CD1c-positive myeloid dendritic cell (primary cell): ENCODE results near the gene FOXA3.
A peak's percentile ranks its signal among the peaks of the same experiment; 100 is the strongest.

Source experiments
- DNase-seq: peaks from one replicate; pipeline ENCODE4 v3.0.0-alpha.2; 2016; ENCODE audit errors: extremely low spot score

The FOXA3 gene

DNA sequence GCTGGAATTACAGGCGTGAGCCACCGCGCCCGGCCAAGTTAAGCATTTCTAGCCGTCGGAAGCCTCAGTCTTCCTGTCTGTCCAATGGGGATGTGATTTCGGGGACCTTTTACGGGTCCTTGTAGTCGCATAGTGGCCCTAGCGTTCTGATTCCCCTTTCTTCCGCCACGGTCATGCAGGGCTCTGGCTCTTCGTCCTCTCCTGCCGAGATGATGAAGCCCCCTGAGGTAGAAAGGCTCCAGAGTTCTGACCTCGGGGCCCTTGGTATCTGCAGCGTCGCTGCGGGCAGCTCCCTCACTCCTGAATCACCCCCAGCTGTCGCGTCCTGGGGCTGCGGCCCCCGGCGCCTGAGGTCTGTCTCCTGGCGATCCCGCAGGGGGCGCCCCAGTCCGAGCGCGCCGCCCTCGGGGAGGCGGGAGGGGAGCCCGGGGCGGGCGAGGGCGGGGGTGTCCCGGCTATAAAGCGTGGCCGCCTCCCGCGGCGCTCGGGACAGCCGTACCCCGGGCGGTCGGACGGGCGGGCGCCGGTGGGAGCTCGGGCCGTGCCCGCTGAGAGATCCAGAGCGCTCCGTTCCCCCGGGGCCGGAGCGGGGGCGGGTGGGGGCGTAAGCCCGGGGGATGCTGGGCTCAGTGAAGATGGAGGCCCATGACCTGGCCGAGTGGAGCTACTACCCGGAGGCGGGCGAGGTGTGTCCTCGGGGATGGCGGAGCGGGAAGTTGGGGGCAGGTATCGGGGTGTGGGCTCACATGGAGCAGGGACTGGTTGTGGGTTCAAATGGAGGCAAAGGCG lies at the start of gene FOXA3:
FOXA3 (plus strand) TSS at position 487 of the 789 bp plus-strand sequence; CDS start at position 618, 131 bp downstream.
- peak; percentile 66 for DNase-seq

- DNase-seq = no peak
Measured at GRCh38 chr19:45814851-45815480, 49.2 kb upstream of the FOXA3 start, which contains the start of gene RSPH6A. Gene RSPH6A, minus strand, starts transcription at chr19:45815308. Its CDS starts 132 bp downstream, at chr19:45815176.

- no peak for DNase-seq
Measured at GRCh38 chr19:45815481-45816216, 48.5 kb upstream of the FOXA3 start.

DNA sequence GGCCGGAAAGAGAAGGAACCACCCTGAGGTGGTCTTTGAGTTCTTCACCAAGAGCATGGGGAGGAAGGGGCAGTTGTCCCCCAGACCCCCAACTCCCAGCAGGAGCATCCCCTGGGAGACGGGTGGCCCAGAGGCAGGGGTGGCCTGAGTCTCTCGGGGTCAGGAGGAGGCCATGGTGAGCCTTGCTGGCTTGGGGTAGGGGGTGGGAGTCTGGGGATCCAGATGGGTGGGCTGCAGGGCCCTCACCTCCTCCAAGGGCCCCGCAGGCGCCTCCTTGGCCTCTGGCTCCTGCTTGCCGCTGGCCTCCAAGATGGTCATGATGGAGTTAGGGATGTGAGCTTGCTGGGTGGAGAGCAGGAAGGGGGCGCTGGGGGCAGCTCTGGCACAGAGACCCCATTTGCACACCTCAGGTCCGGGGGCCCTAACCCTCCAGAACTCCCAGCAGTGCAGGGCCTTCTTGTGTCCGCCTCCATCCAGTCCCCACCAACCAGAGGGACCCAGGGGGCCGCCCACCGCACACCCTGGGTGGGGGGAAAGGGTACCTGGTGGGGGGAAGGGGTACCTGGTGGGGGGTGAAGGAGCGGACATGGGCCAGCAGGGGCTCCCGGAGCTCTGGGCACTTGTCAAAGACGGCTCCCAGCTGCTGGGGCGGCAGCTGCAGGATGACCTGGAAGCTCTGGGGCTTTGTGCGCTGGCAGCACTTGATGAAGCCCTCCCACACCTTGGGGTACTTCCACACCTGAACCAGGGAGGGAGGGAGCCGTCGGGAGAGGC lies 47.7 kb upstream of the FOXA3 start:
- no peak for DNase-seq

GRCh38 chr19:45817010-45817724 lies 47.0 kb upstream of the FOXA3 start:
- DNase-seq = peak; percentile 97

- no peak for DNase-seq
Measured at GRCh38 chr19:45817725-45818301, 46.3 kb upstream of the FOXA3 start.

- DNase-seq = no peak
Measured at GRCh38 chr19:45819769-45820168, 44.4 kb upstream of the FOXA3 start.

DNA sequence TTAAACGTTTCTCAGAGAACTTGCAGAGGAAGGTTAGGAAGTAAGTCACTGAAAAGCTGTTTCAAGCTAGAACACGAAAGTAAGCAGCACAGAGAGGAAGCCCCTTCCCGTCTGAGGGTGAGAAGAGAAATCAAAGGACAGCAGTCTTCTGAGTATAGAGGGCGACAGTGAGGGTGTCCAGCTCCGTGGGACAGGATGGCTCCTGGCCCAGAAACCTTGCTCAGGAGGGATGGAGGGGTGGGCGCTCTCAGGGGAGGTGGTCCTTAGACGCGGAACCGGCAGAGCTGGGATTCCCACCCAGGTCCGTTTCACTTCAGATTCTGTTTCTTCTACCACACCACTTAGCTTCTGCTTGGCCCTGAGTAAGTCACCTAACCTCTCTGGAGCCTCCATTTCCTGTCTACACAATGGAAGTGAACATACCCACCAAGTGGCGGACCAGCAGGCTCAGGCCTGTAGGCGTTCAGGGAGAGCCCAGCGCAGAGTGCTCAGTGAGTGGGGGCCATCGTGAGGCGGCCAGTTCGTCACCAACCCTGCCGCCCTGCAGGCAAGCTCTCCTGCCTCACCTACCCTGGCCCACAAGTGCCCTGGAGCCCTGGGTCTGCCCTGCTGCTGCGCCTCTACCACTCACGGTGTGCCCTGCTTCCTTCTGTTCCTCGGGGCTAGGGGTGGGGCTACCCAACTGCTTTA lies 43.6 kb upstream of the FOXA3 start:
- DNase-seq = no peak

GRCh38 chr19:45821103-45821521 lies 43.0 kb upstream of the FOXA3 start:
- no peak for DNase-seq

DNA sequence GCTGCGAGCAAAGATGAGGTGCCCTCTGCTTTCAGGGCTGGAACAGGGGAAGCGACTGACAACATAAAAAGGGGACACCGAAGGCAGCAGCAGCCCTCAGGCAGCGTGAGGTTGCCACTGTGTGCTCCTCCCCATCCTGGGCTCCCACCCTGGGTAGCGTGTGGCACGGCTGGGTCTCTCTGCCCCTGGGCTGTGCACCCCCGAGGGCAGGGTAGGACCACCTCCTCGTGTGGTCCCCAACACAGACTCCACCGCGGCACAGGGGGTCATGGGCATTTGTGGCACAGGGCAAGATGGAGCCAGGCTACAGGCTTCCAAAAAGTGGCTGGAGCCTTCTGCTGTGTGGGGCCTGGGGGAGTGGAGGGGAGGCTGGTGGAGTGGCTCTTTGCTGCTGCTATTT lies 42.6 kb upstream of the FOXA3 start:
- DNase-seq = no peak

DNA sequence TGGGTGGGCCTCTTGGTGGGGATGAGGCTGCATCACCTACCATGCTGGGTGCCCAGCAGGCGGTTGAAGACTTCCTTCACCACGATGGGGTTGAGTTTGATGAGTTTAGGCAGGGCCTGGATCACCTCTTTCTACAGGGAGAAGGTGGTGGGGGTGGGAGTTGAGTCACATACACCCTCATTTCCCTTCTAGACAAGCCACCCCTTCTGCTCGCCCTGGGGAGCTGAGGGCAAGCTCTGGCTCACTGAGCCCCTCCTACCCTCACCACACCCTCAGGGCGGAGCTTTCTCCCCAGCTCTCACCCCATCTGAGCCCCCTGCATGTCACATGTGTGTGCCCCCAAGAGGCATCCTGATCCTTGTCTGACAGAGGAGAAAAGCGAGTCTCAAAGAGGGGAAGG lies 41.4 kb upstream of the FOXA3 start:
- DNase-seq = no peak

GRCh38 chr19:45823182-45823581 lies 40.9 kb upstream of the FOXA3 start:
- DNase-seq = no peak

GRCh38 chr19:45824041-45824471 lies 40.1 kb upstream of the FOXA3 start:
- no peak for DNase-seq

GRCh38 chr19:45824531-45825262 lies 39.4 kb upstream of the FOXA3 start:
- no peak for DNase-seq

- no peak for DNase-seq
Measured at GRCh38 chr19:45825263-45825605, 38.9 kb upstream of the FOXA3 start.

- DNase-seq = no peak
Measured at GRCh38 chr19:45825917-45826893, 37.9 kb upstream of the FOXA3 start.

GRCh38 chr19:45826934-45827333 lies 37.2 kb upstream of the FOXA3 start:
- no peak for DNase-seq

DNA sequence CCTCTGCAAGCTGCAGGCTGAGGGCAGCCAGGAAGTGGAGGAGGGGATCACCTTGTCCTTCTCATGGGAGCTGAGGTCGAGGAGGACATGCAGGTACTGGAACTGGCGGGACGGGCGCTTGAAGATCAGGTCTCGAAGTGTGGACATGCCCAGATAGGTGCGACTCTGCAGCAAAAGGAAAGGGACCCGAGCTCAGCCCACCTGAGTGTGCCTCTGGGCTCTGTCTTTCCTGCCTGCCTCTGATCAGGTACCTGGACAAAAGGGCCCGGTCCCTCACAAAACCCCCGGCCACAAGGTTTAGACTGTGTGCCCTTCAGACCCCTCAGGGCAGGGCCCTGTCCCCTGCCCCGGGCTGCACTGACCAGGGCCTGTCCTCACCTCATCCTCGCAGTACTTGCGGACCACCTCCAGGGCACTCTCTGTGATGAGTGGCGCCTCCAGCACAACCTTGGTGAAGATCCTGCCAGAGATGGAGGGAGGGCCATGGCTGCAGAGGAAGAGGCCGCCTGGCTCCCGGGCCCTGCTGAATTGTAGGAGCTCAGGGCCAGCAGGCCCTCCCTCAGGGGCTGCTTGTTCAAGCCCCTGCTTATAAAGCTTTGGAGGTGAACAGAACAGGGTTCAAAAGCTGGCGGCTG lies 36.5 kb upstream of the FOXA3 start:
- no peak for DNase-seq
